H9 (cell line): ENCODE results near the gene PTPRN2. TPM values are rescaled to one million over a fixed set of nuclear protein-coding genes. Genes with fewer than 3 reads are reported as not detected.

Experiments used
- DNase-seq: peaks from one replicate; pipeline ENCODE4 v3.0.0-alpha.2; 2017
- H2AFZ ChIP-seq: one replicate; pipeline ENCODE4 v1.6.1; 2013; ENCODE audit warnings: mild to moderate bottlenecking, low read length, control low read depth, moderate library complexity
- H2AK5ac ChIP-seq: 2 replicates; pipeline ENCODE4 v1.6.1; 2013; ENCODE audit warnings: low read length, control low read depth, mixed read lengths; ENCODE audit not compliant: insufficient read length
- H2BK120ac ChIP-seq: one replicate; pipeline ENCODE4 v1.6.1; 2013; ENCODE audit warnings: low read depth, mild to moderate bottlenecking, low read length, control low read depth, inconsistent platforms; ENCODE audit not compliant: poor library complexity, severe bottlenecking
- H2BK12ac ChIP-seq: 2 replicates; pipeline ENCODE4 v1.6.1; 2013; ENCODE audit warnings: low read length, control low read depth, mixed read lengths, low read depth; ENCODE audit not compliant: insufficient read length
- H2BK15ac ChIP-seq: 2 replicates; pipeline ENCODE4 v1.6.1; 2013; ENCODE audit warnings: low read depth, low read length, control low read depth
- H2BK20ac ChIP-seq: one replicate; pipeline ENCODE4 v1.6.1; 2013; ENCODE audit warnings: low read depth, mild to moderate bottlenecking, low read length, control low read depth, inconsistent platforms; ENCODE audit not compliant: poor library complexity, severe bottlenecking
- H2BK5ac ChIP-seq: 2 replicates; pipeline ENCODE4 v1.6.1; 2013; ENCODE audit warnings: low read length, control low read depth, mixed read lengths; ENCODE audit not compliant: insufficient read length
- H3K14ac ChIP-seq: 2 replicates; pipeline ENCODE4 v1.6.1; 2013; ENCODE audit warnings: low read length, control low read depth; ENCODE audit not compliant: insufficient read depth
- H3K18ac ChIP-seq: 2 replicates; pipeline ENCODE4 v1.6.1; 2013; ENCODE audit warnings: low read depth, mild to moderate bottlenecking, mixed read lengths, low read length, control low read depth; ENCODE audit not compliant: insufficient read length
- H3K23ac ChIP-seq: 2 replicates; pipeline ENCODE4 v1.6.1; 2013; ENCODE audit warnings: low read length, control low read depth, mixed read lengths, low read depth; ENCODE audit not compliant: insufficient read length
- H3K23me2 ChIP-seq: 2 replicates; pipeline ENCODE4 v1.6.1; 2013; ENCODE audit warnings: low read depth, mild to moderate bottlenecking, mixed read lengths, low read length, control low read depth; ENCODE audit not compliant: insufficient read length, poor library complexity, severe bottlenecking
- H3K27ac ChIP-seq: 2 replicates; pipeline ENCODE4 v1.5.1; 2013; ENCODE audit warnings: low read length, control low read depth, mixed read lengths, low read depth; ENCODE audit not compliant: insufficient read length
- H3K27me3 ChIP-seq: 2 replicates; pipeline ENCODE4 v1.6.1; 2013; ENCODE audit warnings: low read length, control low read depth, inconsistent platforms; ENCODE audit not compliant: insufficient read depth
- H3K4ac ChIP-seq: 2 replicates; pipeline ENCODE4 v1.6.1; 2013; ENCODE audit warnings: low read depth, mild to moderate bottlenecking, control low read depth, inconsistent platforms, low read length, moderate library complexity
- H3K4me1 ChIP-seq: 2 replicates; pipeline ENCODE4 v1.6.1; 2013; ENCODE audit warnings: low read length, control low read depth, inconsistent platforms; ENCODE audit not compliant: insufficient read depth
- H3K4me2 ChIP-seq: 2 replicates; pipeline ENCODE4 v1.6.1; 2013; ENCODE audit warnings: low read length, control low read depth, mixed read lengths; ENCODE audit not compliant: insufficient read length, insufficient read depth
- H3K56ac ChIP-seq: 2 replicates; pipeline ENCODE4 v1.6.1; 2013; ENCODE audit warnings: low read depth, mild to moderate bottlenecking, mixed read lengths, low read length, control low read depth; ENCODE audit not compliant: insufficient read length
- H3K79me1 ChIP-seq: 2 replicates; pipeline ENCODE4 v1.6.1; 2013; ENCODE audit warnings: low read depth, mild to moderate bottlenecking, moderate library complexity, low read length, control low read depth, inconsistent platforms; ENCODE audit not compliant: insufficient read depth, poor library complexity, severe bottlenecking
- H3K79me2 ChIP-seq: 2 replicates; pipeline ENCODE4 v1.6.1; 2013; ENCODE audit warnings: low read length, control low read depth, inconsistent platforms; ENCODE audit not compliant: insufficient read depth
- H3K9ac ChIP-seq: 2 replicates; pipeline ENCODE4 v1.6.1; 2013; ENCODE audit warnings: low read length, control low read depth, mixed read lengths; ENCODE audit not compliant: insufficient read length; ENCODE audit errors: extremely low read depth
- H3K9me3 ChIP-seq: one replicate; pipeline ENCODE4 v1.6.1; 2013; ENCODE audit warnings: low read depth, low read length, inconsistent platforms; ENCODE audit not compliant: control insufficient read depth
- H3T11ph ChIP-seq: one replicate; pipeline ENCODE4 v1.6.1; 2013; ENCODE audit warnings: mild to moderate bottlenecking, low read length, control low read depth, inconsistent platforms
- H4K20me1 ChIP-seq: one replicate; pipeline ENCODE4 v1.6.1; 2013; ENCODE audit not compliant: control insufficient read depth, insufficient read length, insufficient read depth
- H4K5ac ChIP-seq: 2 replicates; pipeline ENCODE4 v1.6.1; 2013; ENCODE audit warnings: low read depth, mild to moderate bottlenecking, mixed read lengths, low read length, control low read depth; ENCODE audit not compliant: insufficient read length
- H4K8ac ChIP-seq: replicated peaks from 2 replicates; pipeline ENCODE4 v1.6.1; 2013; ENCODE audit warnings: low read length, control low read depth, mixed read lengths, low read depth; ENCODE audit not compliant: insufficient read length
- H4K91ac ChIP-seq: 2 replicates; pipeline ENCODE4 v1.6.1; 2013; ENCODE audit warnings: low read depth, mild to moderate bottlenecking, moderate library complexity, mixed read lengths, low read length, control low read depth; ENCODE audit not compliant: insufficient read length
- H3K27ac Mint-ChIP-seq, 3 experiments: 2 replicates in 2 of 3; 3 replicates in 1 of 3; pipeline ENCODE4 v1.8.0; 2020 to 2021; ENCODE audit warnings: mixed read lengths in 3 of 3, mild to moderate bottlenecking in 1 of 3, moderate library complexity in 1 of 3
- H3K27me3 Mint-ChIP-seq: 2 replicates; pipeline ENCODE4 v1.8.0; 2021; ENCODE audit warnings: low read depth, mild to moderate bottlenecking, moderate library complexity, mixed read lengths
- H3K36me3 Mint-ChIP-seq, 3 experiments: 2 replicates in 2 of 3; 3 replicates in 1 of 3; pipeline ENCODE4 v1.8.0; 2020 to 2021; ENCODE audit warnings: low read depth in 3 of 3, mixed read lengths in 3 of 3; ENCODE audit not compliant: insufficient read depth in 1 of 3
- H3K4me1 Mint-ChIP-seq, 2 experiments: 2 replicates each; pipeline ENCODE4 v1.8.0; 2020; ENCODE audit warnings: mixed read lengths in 2 of 2
- H3K4me3 Mint-ChIP-seq, 2 experiments: 2 replicates in 1 of 2; 3 replicates in 1 of 2; pipeline ENCODE4 v1.8.0; 2020 to 2021; ENCODE audit warnings: mild to moderate bottlenecking in 2 of 2, mixed read lengths in 2 of 2, moderate library complexity in 1 of 2
- H3K9me3 Mint-ChIP-seq, 2 experiments: 2 replicates in 1 of 2; 3 replicates in 1 of 2; pipeline ENCODE4 v1.8.0; 2020; ENCODE audit warnings: mild to moderate bottlenecking in 2 of 2, mixed read lengths in 2 of 2, moderate library complexity in 1 of 2
- WGBS: extraction: QIAGEN DNeasy Blood & Tissue Kit; methylation state at CpG from one replicate; pipeline ENCODE4 v1.1.7; 2013; ENCODE audit warnings: missing lambda C conversion rate, low lambda C conversion rate, mixed read lengths; ENCODE audit not compliant: insufficient read length; ENCODE audit errors: extremely low coverage; 5-methylcytosine and 5-hydroxymethylcytosine counted together
- total RNA-seq: library from RNA; stranded (reverse); gene quantifications from 2 replicates; pipeline ENCODE4 v1.2.1, GENCODE V29; 2021
- TF ChIP-seq, protein P1 (sequence below): fragments of 200-600 bp; sonication (generic); conservative IDR thresholded peaks from 3 replicates; pipeline ENCODE4 v1.8.0; 2021; ENCODE audit warnings: antibody characterized with exemption, mild to moderate bottlenecking

PTPRN2 gene
- total RNA-seq, 1 experiment from 2014 or later, result 5.2 TPM

GRCh38 chr7:157610671-157611295 lies 976.8 kb downstream of the PTPRN2 start:
- TF ChIP-seq, protein P1, sequence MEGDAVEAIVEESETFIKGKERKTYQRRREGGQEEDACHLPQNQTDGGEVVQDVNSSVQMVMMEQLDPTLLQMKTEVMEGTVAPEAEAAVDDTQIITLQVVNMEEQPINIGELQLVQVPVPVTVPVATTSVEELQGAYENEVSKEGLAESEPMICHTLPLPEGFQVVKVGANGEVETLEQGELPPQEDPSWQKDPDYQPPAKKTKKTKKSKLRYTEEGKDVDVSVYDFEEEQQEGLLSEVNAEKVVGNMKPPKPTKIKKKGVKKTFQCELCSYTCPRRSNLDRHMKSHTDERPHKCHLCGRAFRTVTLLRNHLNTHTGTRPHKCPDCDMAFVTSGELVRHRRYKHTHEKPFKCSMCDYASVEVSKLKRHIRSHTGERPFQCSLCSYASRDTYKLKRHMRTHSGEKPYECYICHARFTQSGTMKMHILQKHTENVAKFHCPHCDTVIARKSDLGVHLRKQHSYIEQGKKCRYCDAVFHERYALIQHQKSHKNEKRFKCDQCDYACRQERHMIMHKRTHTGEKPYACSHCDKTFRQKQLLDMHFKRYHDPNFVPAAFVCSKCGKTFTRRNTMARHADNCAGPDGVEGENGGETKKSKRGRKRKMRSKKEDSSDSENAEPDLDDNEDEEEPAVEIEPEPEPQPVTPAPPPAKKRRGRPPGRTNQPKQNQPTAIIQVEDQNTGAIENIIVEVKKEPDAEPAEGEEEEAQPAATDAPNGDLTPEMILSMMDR, result no peak
- Histone ChIP-seq H3K23ac (no peak overlapping the region), H3K23me2 (no peaks in the 10 kb centered on the region), H4K91ac (no peak overlapping the region), H3K4me2 (no peak overlapping the region), H2BK5ac (no peak overlapping the region), H2BK15ac (no peak overlapping the region), H3K4me1 (no peaks in the 10 kb centered on the region), H3T11ph (no peak overlapping the region), H3K14ac (no peak overlapping the region), H2BK12ac (no peak overlapping the region), H3K56ac (no peak overlapping the region), H3K79me2 (no peaks in the 10 kb centered on the region), H2BK120ac (no peak overlapping the region), H2AK5ac (no peak overlapping the region), H4K20me1 (no peaks in the 10 kb centered on the region), H4K5ac (no peak overlapping the region), H3K9ac (no peak overlapping the region), H3K9me3 (no peaks in the 10 kb centered on the region), H2BK20ac (no peak overlapping the region), H3K27me3 (no peaks in the 10 kb centered on the region), H4K8ac (no peak overlapping the region), H3K18ac (no peak overlapping the region), H2AFZ (no peak overlapping the region), H3K4ac (no peak overlapping the region), H3K27ac (no peak overlapping the region), H3K79me1 (no peaks in the 10 kb centered on the region)
- Mint-ChIP-seq H3K27ac (peak overlapping the region in 1 of 3 experiments; percentile 39; a peak in 1 of 7 replicates), H3K36me3 (no peaks in the 10 kb centered on the region), H3K4me1 (peaks cover 0 to 2% of the 10 kb centered on the region in 2 experiments; a peak in 1 of 4 replicates), H3K4me3 (no peak overlapping the region), H3K9me3 (no peaks in the 10 kb centered on the region), H3K27me3 (peaks cover 90% of the 10 kb centered on the region)
- WGBS, result no CpG with 5 or more reads among the region's 17 CpGs
- DNase-seq, result no peak
